GM12892 (cell line): Measurements from ENCODE around the gene SRD5A1.
"Not testable (repeated sequence)": the region's sequence is repeated elsewhere in the genome, so short reads cannot be mapped to it uniquely, and the experiment has no call there.

Experiments
- DNase-seq: peaks from one replicate; pipeline ENCODE4 v3.0.0; 2011; ENCODE audit not compliant: insufficient read length
- FAIRE-seq: peaks from 2 replicates; lab custom pipeline; 2011; peaks lifted over from hg19 to GRCh38; lab: Jason Lieb, UNC
- POLR2A ChIP-seq: IDR thresholded peaks from 2 replicates; pipeline ENCODE4 v1.6.1; 2011; ENCODE audit warnings: low read depth, low read length, control low read depth
- POLR2AphosphoS5 ChIP-seq: IDR thresholded peaks from 2 replicates; pipeline ENCODE4 v1.6.1; 2011; ENCODE audit warnings: low read depth, low read length, control low read depth
- TAF1 ChIP-seq: IDR thresholded peaks from 2 replicates; pipeline ENCODE4 v1.6.1; 2011; ENCODE audit warnings: low read depth, mild to moderate bottlenecking, control low read depth, low read length, borderline replicate concordance

Gene SRD5A1

GRCh38 chr5:6632324-6632887 lies 834 bp upstream of the SRD5A1 start:
- DNase-seq (no peak), FAIRE-seq (no peak)

GRCh38 chr5:6633469-6634245 lies 417 bp downstream of the SRD5A1 start:
- DNase-seq: no peak
- no peak for FAIRE-seq
- TF ChIP-seq POLR2AphosphoS5 (no peak), TAF1 (no peak), POLR2A (no peak)

More at GRCh38 chr5:6632324-6632887, 834 bp upstream of the SRD5A1 start:
- no peak for TF ChIP-seq POLR2AphosphoS5
- no peak for TF ChIP-seq POLR2A
- TF ChIP-seq TAF1: no peak

- TF ChIP-seq TAF1: no peak
- TF ChIP-seq POLR2A: no peak
- TF ChIP-seq POLR2AphosphoS5: no peak
- FAIRE-seq (no peak), DNase-seq (peak; percentile 28)
Observed at GRCh38 chr5:6634306-6634705, 1.1 kb downstream of the SRD5A1 start.

GRCh38 chr5:6634788-6635430 lies 1.7 kb downstream of the SRD5A1 start:
- DNase-seq (no peak), FAIRE-seq (no peak)
- TF ChIP-seq POLR2A: no peak
- no peak for TF ChIP-seq POLR2AphosphoS5
- TF ChIP-seq TAF1: no peak

GRCh38 chr5:6636293-6636692 lies 3.1 kb downstream of the SRD5A1 start:
- FAIRE-seq (no peak), DNase-seq (no peak)
- TF ChIP-seq TAF1: no peak

GRCh38 chr5:6637022-6637421 lies 3.8 kb downstream of the SRD5A1 start:
- no peak for TF ChIP-seq POLR2AphosphoS5
- TF ChIP-seq TAF1: no peak
- TF ChIP-seq POLR2A: no peak
- FAIRE-seq (no peak), DNase-seq (no peak)

- FAIRE-seq (no peak), DNase-seq (no peak)
- no peak for TF ChIP-seq POLR2A
- no peak for TF ChIP-seq TAF1
- TF ChIP-seq POLR2AphosphoS5: no peak
Observed at GRCh38 chr5:6637590-6637989, 4.3 kb downstream of the SRD5A1 start.

- FAIRE-seq: no peak
- no peak for DNase-seq
- TF ChIP-seq POLR2A (no peak), POLR2AphosphoS5 (no peak), TAF1 (no peak)
Observed at GRCh38 chr5:6638236-6638635, 5.0 kb downstream of the SRD5A1 start.

GRCh38 chr5:6642655-6643054 lies 9.4 kb downstream of the SRD5A1 start:
- DNase-seq: no peak
- TF ChIP-seq POLR2A: no peak
- no peak for TF ChIP-seq POLR2AphosphoS5
- TF ChIP-seq TAF1: no peak
- no peak for FAIRE-seq

GRCh38 chr5:6644794-6645241 lies 11.6 kb downstream of the SRD5A1 start:
- TF ChIP-seq POLR2A: no peak
- TF ChIP-seq POLR2AphosphoS5: no peak
- no peak for TF ChIP-seq TAF1
- DNase-seq: no peak
- no peak for FAIRE-seq

GRCh38 chr5:6645571-6646362 lies 12.5 kb downstream of the SRD5A1 start:
- not testable (repeated sequence) for FAIRE-seq

GRCh38 chr5:6649186-6649585 lies 15.9 kb downstream of the SRD5A1 start:
- TF ChIP-seq POLR2AphosphoS5 (no peak), POLR2A (no peak), TAF1 (no peak)
- DNase-seq: no peak
- no peak for FAIRE-seq

More at GRCh38 chr5:6645571-6646362, 12.5 kb downstream of the SRD5A1 start:
- DNase-seq: not testable (repeated sequence)
